Measurements from ENCODE around the gene RALY. TPM values are rescaled to one million over a fixed set of nuclear protein-coding genes. Genes with fewer than 3 reads are reported as not detected.

The RALY gene
- total and polyA plus RNA-seq, 2 of the 4 experiments (the other 2 are of a cell fraction) = 46.2 to 115 TPM

- no peak overlapping the region for H3K4me2 ChIP-seq (ENCODE audit: low read depth, low read length)
- POLR2A ChIA-PET (ENCODE audit: unreplicated experiment) = no interaction called here
- no peak overlapping the region for H3K27ac ChIP-seq (ENCODE audit: insufficient read depth, low read length)
- dilution Hi-C loops (cut with HindIII; ENCODE audit: low sequenced_read_pairs, unreplicated experiment) = no loop called here
- H2BK20ac ChIP-seq (ENCODE audit: low read depth, low read length) = no peak overlapping the region
- H4K20me1 ChIP-seq (ENCODE audit: insufficient read depth, low read length) = no peaks in the 10 kb centered on the region
- no peak overlapping the region for H4K91ac ChIP-seq (ENCODE audit: insufficient read depth, low read depth, low read length)
- CTCF ChIA-PET = no interaction called here
- H3K18ac ChIP-seq (ENCODE audit: low read depth, low read length) = no peak overlapping the region
- H3K14ac ChIP-seq (replicated peaks; ENCODE audit: low read depth, low read length) = no peak overlapping the region
- TF ChIP-seq MAFK (IDR thresholded peaks at IDR 0.05; ENCODE audit: low read depth, low read length) (no peak), CTCF (conservative IDR thresholded peaks at IDR 0.05; ENCODE audit: low read depth, low read length) (no peak), FOS (IDR thresholded peaks at IDR 0.05; ENCODE audit: low read depth, low read length) (no peak), BHLHE40 (IDR thresholded peaks at IDR 0.05; ENCODE audit: low read depth, low read length) (no peak), MAZ (IDR thresholded peaks at IDR 0.05; ENCODE audit: borderline replicate concordance, low read depth, low read length) (no peak), POLR2A (IDR thresholded peaks at IDR 0.05; ENCODE audit: low read depth, low read length) (no peak), USF2 (IDR thresholded peaks at IDR 0.05; ENCODE audit: low read depth, low read length) (no peak), MXI1 (IDR thresholded peaks at IDR 0.05; ENCODE audit: borderline replicate concordance, low read depth, low read length) (no peak), CHD1 (IDR thresholded peaks at IDR 0.05; ENCODE audit: low read depth, low read length) (no peak), SMC3 (IDR thresholded peaks at IDR 0.05; ENCODE audit: low read depth, low read length) (no peak), RCOR1 (IDR thresholded peaks at IDR 0.05; ENCODE audit: insufficient replicate concordance, low read length) (no peak), RFX5 (IDR thresholded peaks at IDR 0.05; ENCODE audit: low read depth, low read length) (no peak), ELK1 (IDR thresholded peaks at IDR 0.05; ENCODE audit: borderline replicate concordance, low read depth, low read length) (no peak), CEBPB (IDR thresholded peaks at IDR 0.05; ENCODE audit: low read depth, low read length) (no peak)
- H3K9me3 ChIP-seq (ENCODE audit: control insufficient read depth, insufficient read depth, low read length) = no peaks in the 10 kb centered on the region
- no peak overlapping the region for H2AK9ac ChIP-seq (replicated peaks; ENCODE audit: low read depth, low read length, poor library complexity)
- 80% methylated on average over 2 of the region's 4 CpGs; no CpG with 5 or more reads in 1 of the 2 experiments for whole genome bisulfite sequencing, 2 experiments (ENCODE audit: extremely low coverage in 2 of 2, insufficient read length in 1 of 2)
- in situ Hi-C loops (cut with MboI; ENCODE audit: low sequenced_read_pairs) = no loop called here
- no peak overlapping the region for H2AFZ ChIP-seq (replicated peaks; ENCODE audit: low read length, poor library complexity)
- no peaks in the 10 kb centered on the region for H3K36me3 ChIP-seq (ENCODE audit: control insufficient read depth, insufficient read depth, low read length)
- H4K5ac ChIP-seq (ENCODE audit: low read depth, low read length) = no peak overlapping the region
- no peak overlapping the region for H2BK15ac ChIP-seq (ENCODE audit: low read depth, low read length)
- no peak overlapping the region for H4K8ac ChIP-seq (ENCODE audit: low read depth in 2 of 2, low read length in 2 of 2)
- H3K23ac ChIP-seq (ENCODE audit: low read depth, low read length) = no peak overlapping the region
- H3K9ac ChIP-seq (ENCODE audit: low read depth, low read length) = no peak overlapping the region
- DNase-seq (no peak), ATAC-seq (ENCODE audit: low read depth) (no peak)
- no TSS peak for BruUV-seq (replicated peaks)
- H3K4ac ChIP-seq (ENCODE audit: low read depth, low read length) = no peak overlapping the region
- intact Hi-C loops (cut with micrococcal nuclease) = no loop called here
- no peak overlapping the region for H2BK120ac ChIP-seq (ENCODE audit: low read depth, low read length)
- no peak overlapping the region for H3K4me3 ChIP-seq (ENCODE audit: insufficient read depth, low read depth, low read length)
- peaks cover 16% of the 10 kb centered on the region for H3K27me3 ChIP-seq (ENCODE audit: control insufficient read depth, insufficient read depth, low read length)
- no peaks in the 10 kb centered on the region for H3K79me1 ChIP-seq (ENCODE audit: low read depth in 1 of 2, low read length in 2 of 2)
- no peaks in the 10 kb centered on the region for H3K4me1 ChIP-seq (ENCODE audit: control insufficient read depth, insufficient read depth, low read length)
- H3K9me1 ChIP-seq (ENCODE audit: insufficient read depth, low read length) = no peaks in the 10 kb centered on the region
- H2BK5ac ChIP-seq (ENCODE audit: low read depth, low read length, poor library complexity, severe bottlenecking) = no peak overlapping the region
- no peak overlapping the region for H3K56ac ChIP-seq (ENCODE audit: extremely low read depth, insufficient read depth, low read length)
- H2AK5ac ChIP-seq (ENCODE audit: low read depth, low read length) = no peak overlapping the region
These were observed 39.2 kb upstream of the RALY start for GRCh38 chr20:33954504-33954903.

Measured in IMR-90 (cell line).